GM21786 (cell line): ENCODE results near the gene NEURL1.

ENCODE experiments used
- ATAC-seq: cut with Tn5 transposase; IDR thresholded peaks from one replicate; pipeline ENCODE4 v1.9.1; 2021; ENCODE audit not compliant: unreplicated experiment

NEURL1 gene

DNA sequence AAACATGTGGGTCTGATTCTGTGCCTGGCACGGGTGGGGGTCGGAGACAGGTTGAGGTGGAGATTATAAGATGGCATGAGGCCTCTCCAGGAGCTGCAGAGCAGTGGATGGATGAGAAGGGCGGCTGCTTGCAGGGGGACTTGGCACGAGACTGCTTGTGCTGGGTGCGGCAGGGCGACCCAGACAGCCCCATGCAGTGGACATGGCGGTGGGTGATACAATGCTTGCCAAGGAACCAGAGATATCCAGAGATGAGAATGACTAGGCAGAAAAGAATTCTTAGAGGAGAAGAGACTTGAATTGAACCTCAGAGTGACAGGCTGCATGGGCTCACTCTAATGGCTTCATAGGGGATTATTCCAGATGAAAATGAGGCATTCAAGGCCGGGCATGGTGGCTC is 145.4 kb downstream of the NEURL1 start:
- ATAC-seq: no peak

DNA sequence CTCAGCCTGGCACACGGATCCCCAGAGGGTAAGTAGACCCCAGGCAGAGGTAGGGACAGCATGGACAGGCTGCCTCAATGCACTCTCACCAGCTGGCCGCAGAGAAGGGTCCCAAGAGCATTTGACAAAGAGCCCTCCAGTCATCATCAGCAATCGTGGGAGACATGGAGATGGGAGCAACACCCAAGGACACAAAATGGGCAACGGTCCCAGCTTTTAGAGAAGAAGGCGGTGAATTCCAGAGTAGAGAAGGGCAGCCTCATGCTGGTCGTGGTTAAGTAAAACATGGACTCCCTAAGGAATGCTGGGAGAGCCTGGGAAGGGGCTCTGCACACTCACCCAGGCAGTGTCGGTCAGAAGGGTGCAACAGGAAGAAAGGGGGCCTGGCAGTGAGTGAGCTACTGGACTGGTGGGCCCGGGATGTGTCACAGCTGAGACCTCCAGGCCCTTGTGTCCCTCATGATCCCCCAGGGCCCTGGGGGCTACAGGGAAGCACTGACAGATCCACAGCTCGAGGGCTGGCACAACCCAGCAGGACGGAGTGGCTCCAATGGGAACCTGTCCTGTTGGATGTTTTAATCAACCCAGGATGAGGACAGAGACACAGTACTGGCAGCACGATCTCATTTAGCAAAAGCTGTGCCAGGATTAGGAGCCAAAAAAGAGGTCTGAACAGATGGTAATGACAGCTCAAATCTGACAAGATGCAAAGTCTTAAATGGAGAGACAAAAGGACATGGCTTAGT is 147.1 kb downstream of the NEURL1 start:
- ATAC-seq: no peak

DNA sequence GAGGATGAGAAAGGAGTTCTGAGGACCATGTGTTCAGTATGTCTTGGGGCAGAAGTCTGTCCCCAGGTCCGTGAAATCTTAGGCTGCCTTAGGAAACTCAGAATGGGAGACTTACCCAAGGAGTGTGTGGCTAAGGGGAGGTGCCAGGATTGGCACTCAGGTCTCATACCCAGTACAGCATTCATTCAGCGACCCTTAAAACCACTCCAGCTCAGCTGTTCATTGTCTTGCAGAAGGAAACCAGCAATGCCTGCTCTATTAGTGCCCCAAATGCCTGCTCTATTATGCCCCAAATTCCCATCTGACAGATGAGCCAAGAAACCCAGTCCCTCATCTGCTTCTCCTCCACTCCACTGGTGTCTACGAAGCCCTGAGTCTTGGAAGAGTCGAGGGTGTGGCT is 147.8 kb downstream of the NEURL1 start:
- no peak for ATAC-seq
